Lower leg skin (tissue), 4 donors: ENCODE measurements around the gene HCN2. TPM values are rescaled to one million over a fixed set of nuclear protein-coding genes. Genes with fewer than 3 reads are reported as not detected.

Source experiments
- DNase-seq, 2 donors: peaks; one replicate each; pipeline ENCODE4 v3.0.0-alpha.2; 2019; ENCODE audit warnings: low spot score in 2 of 2
- H3K4me3 ChIP-seq: fragments of 200-600 bp; sonication (generic); 2 replicates; pipeline ENCODE4 v1.5.1; 2017; ENCODE audit warnings: mild to moderate bottlenecking, low read depth; ENCODE audit not compliant: poor library complexity, severe bottlenecking
- CTCF ChIP-seq, 3 donors: fragments of 450-650 bp; IDR thresholded peaks; one replicate each; pipeline ENCODE4 v1.5.1; 2016; ENCODE audit warnings: antibody characterized with exemption in 3 of 3, mild to moderate bottlenecking in 3 of 3, moderate library complexity in 2 of 3
- POLR2A ChIP-seq, 2 donors: fragments of 450-650 bp; IDR thresholded peaks; one replicate each; pipeline ENCODE4 v1.6.1; 2016 to 2017; ENCODE audit warnings: antibody characterized with exemption in 2 of 2, mild to moderate bottlenecking in 1 of 2, moderate library complexity in 1 of 2
- WGBS, 2 donors: methylation state at CpG; one replicate each; pipeline ENCODE4 v1.1.5; 2018; 5-methylcytosine and 5-hydroxymethylcytosine counted together
- intact Hi-C: fragments of 100-400 bp; cut with DNase I; formaldehyde crosslinking; loops from one replicate; pipeline ENCODE4 v1.15.0; 2023; ENCODE audit warnings: low total_unique reads
- total RNA-seq, 4 donors: library from RNA; depleted of rRNA; stranded (reverse); fragments of >200 nt; gene quantifications; one replicate each; pipeline ENCODE4 v1.1.0, GENCODE V29; 2016

The HCN2 gene
- total RNA-seq, 4 donors from 2014 or later: 0.21 to 1.7 (median 1.1) TPM

GRCh38 chr19:656751-657559 is 67.3 kb downstream of the HCN2 start:
- intact Hi-C loops: no loop called here
- DNase-seq: no peak
- 87 to 88% methylated on average over 41 to 43 of the region's 43 CpGs for WGBS, 2 donors
- no peak overlapping the region for H3K4me3 ChIP-seq
- TF ChIP-seq POLR2A (IDR thresholded peaks at IDR 0.05) (no peak), CTCF (IDR thresholded peaks at IDR 0.05) (no peak)

- WGBS, 2 donors: 82 to 89% methylated on average over 5 to 19 of the region's 19 CpGs
- no peak for DNase-seq
- TF ChIP-seq POLR2A (IDR thresholded peaks at IDR 0.05) (no peak), CTCF (IDR thresholded peaks at IDR 0.05) (no peak)
- no peak overlapping the region for H3K4me3 ChIP-seq
- intact Hi-C loops: no loop called here
These were observed 67.9 kb downstream of the HCN2 start for GRCh38 chr19:657611-658010.

GRCh38 chr19:658059-658839 is 68.6 kb downstream of the HCN2 start:
- TF ChIP-seq CTCF (IDR thresholded peaks at IDR 0.05): no peak
- no peak for DNase-seq
- H3K4me3 ChIP-seq: no peak overlapping the region
- 55 to 65% methylated on average over 20 to 25 of the region's 33 CpGs for WGBS, 2 donors
- intact Hi-C loops: no loop called here

- 34 to 39% methylated on average over 18 to 42 of the region's 50 CpGs for WGBS, 2 donors
These were observed 69.5 kb downstream of the HCN2 start for GRCh38 chr19:658916-659839.

More at GRCh38 chr19:658916-659839, 69.5 kb downstream of the HCN2 start:
- H3K4me3 ChIP-seq: no peak overlapping the region
- TF ChIP-seq CTCF (IDR thresholded peaks at IDR 0.05): no peak
- TF ChIP-seq POLR2A (IDR thresholded peaks at IDR 0.05): no peak
- DNase-seq: peak in 1 of 2 donors; percentile 78
- intact Hi-C loops: no loop called here
